CMK (cell line): ENCODE results near the gene NKTR.

Experiments
- DNase-seq: peaks from one replicate; pipeline ENCODE4 v3.0.0-alpha.2; 2010; ENCODE audit warnings: low read depth

Gene NKTR

DNA sequence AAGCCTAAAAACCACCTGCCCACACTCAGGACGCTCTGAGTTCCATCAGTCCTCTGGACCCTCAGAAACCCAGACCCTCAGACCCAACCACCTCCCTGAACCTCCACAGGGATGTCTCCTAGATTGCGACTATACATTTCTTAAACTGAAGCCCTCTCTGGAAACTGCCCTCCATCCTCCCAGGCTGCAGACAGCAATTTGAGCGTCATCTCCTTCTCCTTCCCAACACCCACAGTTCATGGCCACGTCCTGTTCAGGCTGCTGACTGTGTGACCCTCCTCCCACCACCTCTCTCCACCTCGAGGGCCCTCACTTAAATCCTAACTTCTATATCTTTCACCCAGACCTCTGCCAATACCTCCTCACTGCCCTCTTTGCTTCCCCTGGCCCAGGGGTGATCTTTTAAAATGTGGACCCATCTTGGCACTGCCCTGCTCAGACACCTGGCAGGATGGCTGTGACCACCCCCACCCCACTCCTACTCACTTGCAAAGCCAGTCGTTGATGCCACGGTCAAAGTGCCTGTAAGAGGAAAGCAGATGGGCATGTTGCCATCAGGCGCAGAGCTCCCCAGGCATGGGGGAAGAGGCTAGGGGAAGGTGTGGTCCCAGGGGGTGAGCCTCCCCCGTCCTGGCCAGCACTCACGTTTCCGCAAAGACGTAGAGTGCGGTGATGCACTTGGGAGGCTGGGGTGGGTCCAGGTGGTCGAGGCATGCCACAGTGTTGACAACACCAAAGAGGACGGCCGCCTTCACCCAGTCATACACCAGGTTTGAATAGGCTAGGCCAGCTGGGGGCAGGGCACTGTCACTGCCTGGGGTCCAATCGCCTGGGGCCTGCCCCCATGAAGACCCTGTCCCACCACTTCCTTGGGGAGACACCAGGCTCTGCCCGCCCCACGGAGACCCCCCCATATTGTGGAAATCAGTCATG, 96.1 kb downstream of the NKTR start:
- no peak for DNase-seq

DNA sequence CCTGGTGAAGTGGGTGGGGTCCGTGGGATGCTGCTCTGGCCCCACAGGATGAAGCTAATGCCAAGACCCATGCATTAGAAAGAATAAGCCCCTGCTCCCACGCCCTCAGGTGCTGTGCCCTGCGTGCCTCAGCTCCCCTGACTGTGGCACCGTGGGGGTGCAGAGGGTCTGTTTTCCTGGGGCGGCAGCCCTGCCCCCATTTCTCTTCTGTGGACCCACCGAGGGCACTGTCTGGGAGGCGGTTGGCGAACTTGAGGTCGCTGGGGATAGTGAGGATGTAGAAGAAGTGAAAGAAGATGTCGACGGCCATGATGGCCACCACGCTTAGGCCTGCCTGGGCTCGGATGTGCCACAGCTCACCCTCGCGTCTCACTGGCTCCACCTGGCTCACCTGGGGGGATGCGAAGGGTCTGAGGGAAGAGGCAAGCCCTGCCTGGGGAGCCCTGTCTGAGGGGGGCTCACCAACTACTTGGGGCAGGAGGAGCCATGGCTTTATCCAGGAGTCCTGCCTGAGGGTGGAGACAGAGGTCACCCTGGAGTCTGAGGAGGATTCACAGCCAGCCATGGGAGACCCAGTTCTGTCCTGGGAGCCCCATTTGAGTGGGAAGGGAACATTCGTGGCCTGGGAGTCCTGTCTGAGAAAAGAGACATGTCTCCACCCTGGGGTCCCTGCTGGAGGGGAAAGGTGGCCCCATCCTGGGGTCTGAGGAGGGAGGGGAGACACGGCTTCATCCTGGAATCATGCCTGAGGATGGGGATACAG, 97.0 kb downstream of the NKTR start:
- no peak for DNase-seq
